Smooth muscle cell of trachea (primary cell): ENCODE results near the gene CFP. TPM values are rescaled to one million over a fixed set of nuclear protein-coding genes. Genes with fewer than 3 reads are reported as not detected.

ENCODE experiments used
- total RNA-seq: library from RNA; depleted of rRNA; stranded (reverse); fragments of >200 nt; gene quantifications from 2 replicates; pipeline ENCODE4 v1.2.1, GENCODE V29; 2014

Gene CFP
- 0.15 and 0.33 TPM in 2 replicates for total RNA-seq

GRCh38 chrX:47629419-47630200 is at the start of gene CFP:
TSS of gene CFP (minus strand) at chrX:47629930. CDS start at chrX:47629844, 86 bp downstream.

GRCh38 chrX:47658684-47659420 is 29.1 kb upstream of the CFP start, which contains the start of gene UXT:
TSS of gene UXT (minus strand) at chrX:47659180. CDS start at chrX:47658927, 253 bp downstream.

GRCh38 chrX:47650164-47651042 is 20.7 kb upstream of the CFP start, which contains the start of gene ELK1:
TSS of gene ELK1 (minus strand) at chrX:47650563. CDS start at chrX:47641441, 9,122 bp downstream.

GRCh38 chrX:47619486-47620302 is 10.0 kb downstream of the CFP start, which contains the start of gene SYN1:
TSS of gene SYN1 (minus strand) at chrX:47619857. CDS start at chrX:47619728, 129 bp downstream.

GRCh38 chrX:47581731-47582647 is 47.7 kb downstream of the CFP start, which contains the start of gene TIMP1:
TSS of gene TIMP1 (plus strand) at chrX:47582436. CDS start at chrX:47583416, 980 bp downstream.

Other genes with a start within 250 kb of the CFP start
- 6.0 and 7.4 TPM in 2 replicates for gene ZNF41, start 146.7 kb downstream of the CFP start, total RNA-seq
- gene ARAF, start 68.7 kb downstream of the CFP start, total RNA-seq = 14.4 and 20.0 TPM in 2 replicates
- 661 and 1,701 TPM in 2 replicates for gene TIMP1, start 47.5 kb downstream of the CFP start, total RNA-seq
- 0.29 and 0.33 TPM in 2 replicates for gene SYN1, start 10.1 kb downstream of the CFP start, total RNA-seq
- 17.5 and 26.5 TPM in 2 replicates for gene ELK1, start 20.6 kb upstream of the CFP start, total RNA-seq
- 69.3 and 105 TPM in 2 replicates for gene UXT, start 29.2 kb upstream of the CFP start, total RNA-seq
- 5.5 and 5.8 TPM in 2 replicates for gene ZNF81, start 207.0 kb upstream of the CFP start, total RNA-seq